ENCODE data around the gene ANKRD6. TPM values are rescaled to one million over a fixed set of nuclear protein-coding genes. Genes with fewer than 3 reads are reported as not detected.

ANKRD6 gene
- total RNA-seq, 4 donors from 2014 or later: 9.8 to 19.0 (median 12.2) TPM

DNA sequence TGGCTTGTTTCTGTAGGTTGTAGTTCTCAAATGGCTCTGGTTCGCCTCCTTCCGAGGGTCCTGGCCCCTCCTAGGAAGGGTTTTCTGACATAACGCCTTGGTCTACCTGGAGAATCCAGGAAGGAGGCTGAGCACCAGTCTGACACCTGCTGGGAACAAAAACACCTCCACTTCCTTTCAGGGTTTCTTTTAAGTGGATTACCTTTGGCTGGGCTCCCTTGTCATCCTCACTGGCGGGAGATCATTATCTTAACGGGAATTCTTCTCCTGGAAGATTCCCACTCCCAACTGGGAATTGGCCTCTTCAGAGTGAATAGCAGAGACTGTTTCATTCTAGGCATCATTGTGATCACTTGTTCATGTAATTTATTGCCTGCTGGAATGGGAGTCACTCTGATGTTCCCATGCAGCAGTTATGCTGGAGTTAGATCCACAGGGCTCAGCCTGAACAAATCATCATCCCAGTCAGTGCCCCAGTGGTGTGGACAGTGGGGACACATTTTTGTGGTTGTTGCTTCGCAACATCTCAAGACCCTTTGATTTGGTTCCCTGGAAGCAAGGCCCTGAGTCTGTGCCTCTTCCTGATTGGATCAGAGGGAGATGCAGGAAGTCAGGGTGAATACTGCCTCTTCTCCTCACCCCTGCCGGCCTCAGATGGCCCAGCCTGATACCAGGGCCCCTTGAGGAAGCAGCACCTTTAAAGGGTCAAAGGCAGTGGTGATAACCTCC, 156.5 kb downstream of the ANKRD6 start:
- H3K36me3 ChIP-seq: no peaks in the 10 kb centered on the region
- no peak for TF ChIP-seq POLR2A (IDR thresholded peaks at IDR 0.05)
- TF ChIP-seq POLR2AphosphoS5 (IDR thresholded peaks at IDR 0.05): no peak
- TF ChIP-seq, protein P1, sequence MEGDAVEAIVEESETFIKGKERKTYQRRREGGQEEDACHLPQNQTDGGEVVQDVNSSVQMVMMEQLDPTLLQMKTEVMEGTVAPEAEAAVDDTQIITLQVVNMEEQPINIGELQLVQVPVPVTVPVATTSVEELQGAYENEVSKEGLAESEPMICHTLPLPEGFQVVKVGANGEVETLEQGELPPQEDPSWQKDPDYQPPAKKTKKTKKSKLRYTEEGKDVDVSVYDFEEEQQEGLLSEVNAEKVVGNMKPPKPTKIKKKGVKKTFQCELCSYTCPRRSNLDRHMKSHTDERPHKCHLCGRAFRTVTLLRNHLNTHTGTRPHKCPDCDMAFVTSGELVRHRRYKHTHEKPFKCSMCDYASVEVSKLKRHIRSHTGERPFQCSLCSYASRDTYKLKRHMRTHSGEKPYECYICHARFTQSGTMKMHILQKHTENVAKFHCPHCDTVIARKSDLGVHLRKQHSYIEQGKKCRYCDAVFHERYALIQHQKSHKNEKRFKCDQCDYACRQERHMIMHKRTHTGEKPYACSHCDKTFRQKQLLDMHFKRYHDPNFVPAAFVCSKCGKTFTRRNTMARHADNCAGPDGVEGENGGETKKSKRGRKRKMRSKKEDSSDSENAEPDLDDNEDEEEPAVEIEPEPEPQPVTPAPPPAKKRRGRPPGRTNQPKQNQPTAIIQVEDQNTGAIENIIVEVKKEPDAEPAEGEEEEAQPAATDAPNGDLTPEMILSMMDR (IDR thresholded peaks at IDR 0.05): no peak
- TF ChIP-seq EP300 (IDR thresholded peaks at IDR 0.05): no peak
- no peak overlapping the region for H3K27ac ChIP-seq
- H3K27me3 ChIP-seq: no peaks in the 10 kb centered on the region
- H3K4me3 ChIP-seq: no peak overlapping the region
- H3K4me1 ChIP-seq: no peaks in the 10 kb centered on the region
- 45 to 60% methylated on average over 1 to 5 of the region's 7 CpGs for WGBS, 2 donors (ENCODE audit: low coverage in 1 of 2)
- no peak for ATAC-seq
- H3K9me3 ChIP-seq: no peaks in the 10 kb centered on the region

DNA sequence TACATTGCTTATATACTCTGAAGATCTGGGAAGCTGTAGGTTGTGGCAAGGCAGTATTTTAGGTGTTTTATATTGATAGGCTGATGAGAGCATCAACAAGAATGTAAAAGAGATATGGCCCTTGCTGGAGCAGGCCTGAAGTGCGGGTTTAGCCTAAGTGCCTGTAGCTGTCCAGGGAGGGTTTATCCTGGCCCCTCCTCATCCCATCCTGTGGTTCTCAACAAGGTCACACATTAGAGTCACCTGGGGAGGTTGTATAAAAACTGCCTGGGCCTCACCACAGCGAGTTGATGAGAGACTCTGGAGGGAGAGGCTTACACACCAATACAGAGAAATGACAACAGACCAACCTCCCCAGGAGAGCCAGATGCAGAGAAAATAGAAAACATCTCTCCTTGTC, 157.2 kb downstream of the ANKRD6 start:
- TF ChIP-seq EP300 (IDR thresholded peaks at IDR 0.05): no peak
- TF ChIP-seq, protein P1 (IDR thresholded peaks at IDR 0.05): no peak
- no peak for TF ChIP-seq POLR2AphosphoS5 (IDR thresholded peaks at IDR 0.05)
- no peak for TF ChIP-seq POLR2A (IDR thresholded peaks at IDR 0.05)
- H3K27me3 ChIP-seq: no peaks in the 10 kb centered on the region
- WGBS, 2 donors (ENCODE audit: low coverage in 1 of 2): 72% methylated on average over 2 of the region's 2 CpGs; no CpG with 5 or more reads in 1 of the 2 donors
- ATAC-seq: no peak
- no peak overlapping the region for H3K4me3 ChIP-seq
- no peaks in the 10 kb centered on the region for H3K4me1 ChIP-seq
- H3K36me3 ChIP-seq: no peaks in the 10 kb centered on the region
- no peak overlapping the region for H3K27ac ChIP-seq
- no peaks in the 10 kb centered on the region for H3K9me3 ChIP-seq

DNA sequence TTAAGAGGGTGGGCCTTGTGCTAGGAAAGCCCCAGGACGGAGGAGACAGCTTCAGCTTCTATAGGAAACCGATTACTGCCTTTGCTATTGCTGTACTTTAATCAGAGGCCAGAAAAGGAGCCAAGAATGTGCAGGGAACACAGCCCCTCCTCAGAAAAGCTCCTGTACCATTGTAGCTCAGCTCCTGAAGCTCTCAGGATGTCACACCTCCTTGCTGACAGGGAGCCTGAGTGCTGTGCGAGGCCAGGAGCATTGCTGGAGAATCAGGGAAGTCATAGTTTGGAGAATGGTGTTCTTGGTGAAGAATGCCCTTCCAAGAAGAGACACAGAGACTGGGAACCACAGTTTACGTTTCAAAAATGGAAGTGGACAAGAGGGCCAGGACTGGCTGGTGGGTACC, 158.8 kb downstream of the ANKRD6 start:
- TF ChIP-seq POLR2A (IDR thresholded peaks at IDR 0.05) (no peak), POLR2AphosphoS5 (IDR thresholded peaks at IDR 0.05) (no peak)
- H3K4me3 ChIP-seq: no peak overlapping the region
- H3K27ac ChIP-seq: no peak overlapping the region
- no peak for ATAC-seq
- H3K36me3 ChIP-seq: no peaks in the 10 kb centered on the region
- H3K9me3 ChIP-seq: no peaks in the 10 kb centered on the region
- no peaks in the 10 kb centered on the region for H3K27me3 ChIP-seq
- H3K4me1 ChIP-seq: no peaks in the 10 kb centered on the region
- WGBS, 2 donors (ENCODE audit: low coverage in 1 of 2): 88 to 94% methylated on average over 2 of the region's 4 CpGs

DNA sequence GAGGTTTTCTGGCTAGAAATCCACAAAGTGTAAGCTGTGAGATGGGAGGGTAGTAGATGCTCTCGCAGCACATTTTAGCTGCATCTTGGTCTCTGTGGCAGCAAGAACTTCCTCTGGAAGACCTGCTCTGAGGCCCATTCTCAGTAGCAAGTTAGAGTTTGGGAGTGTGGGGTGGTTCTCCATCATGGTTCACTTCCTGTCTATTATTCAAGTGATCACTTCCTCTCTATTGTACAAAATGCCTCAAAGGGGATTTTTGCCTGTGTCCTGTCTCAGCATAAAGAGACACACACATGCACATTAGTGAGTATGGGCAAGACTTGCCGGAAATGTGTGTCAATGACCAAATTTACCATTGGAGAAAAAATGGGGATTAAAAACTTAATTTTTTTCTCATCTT, 163.1 kb downstream of the ANKRD6 start:
- Histone ChIP-seq H3K4me1 (no peaks in the 10 kb centered on the region), H3K9me3 (no peaks in the 10 kb centered on the region), H3K4me3 (no peak overlapping the region), H3K27me3 (no peaks in the 10 kb centered on the region), H3K36me3 (no peaks in the 10 kb centered on the region), H3K27ac (no peak overlapping the region)
- TF ChIP-seq EP300 (IDR thresholded peaks at IDR 0.05): no peak
- TF ChIP-seq, protein P1 (IDR thresholded peaks at IDR 0.05): no peak
- no peak for TF ChIP-seq POLR2A (IDR thresholded peaks at IDR 0.05)
- no peak for TF ChIP-seq POLR2AphosphoS5 (IDR thresholded peaks at IDR 0.05)
- WGBS, 2 donors (ENCODE audit: low coverage in 1 of 2): 100% methylated on average over 2 of the region's 2 CpGs; no CpG with 5 or more reads in 1 of the 2 donors
- ATAC-seq: no peak

DNA sequence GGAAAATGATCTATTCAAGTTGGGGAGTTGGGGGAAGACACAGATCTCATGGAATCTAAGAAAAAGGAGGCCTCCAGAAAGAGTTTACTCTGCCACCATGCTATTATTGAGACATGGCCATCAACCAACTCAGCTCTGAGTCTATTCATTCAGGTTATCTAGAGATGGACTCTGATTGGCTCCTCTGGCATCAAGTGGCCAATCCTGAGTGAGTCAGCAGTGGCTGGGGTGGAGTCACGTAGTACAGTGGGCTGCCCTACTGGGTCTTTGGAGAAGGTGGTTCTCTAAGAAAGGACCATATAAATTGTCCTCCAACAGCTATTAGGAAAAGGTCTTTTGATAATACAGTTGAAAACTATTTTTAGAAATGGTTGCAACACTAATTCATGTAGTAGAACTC, 163.5 kb downstream of the ANKRD6 start:
- H3K9me3 ChIP-seq: no peaks in the 10 kb centered on the region
- no CpG with 5 or more reads among the region's 1 CpG for WGBS, 2 donors (ENCODE audit: low coverage in 1 of 2)
- ATAC-seq: no peak
- no peaks in the 10 kb centered on the region for H3K4me1 ChIP-seq
- H3K36me3 ChIP-seq: no peaks in the 10 kb centered on the region
- no peak for TF ChIP-seq POLR2A (IDR thresholded peaks at IDR 0.05)
- TF ChIP-seq, protein P1 (IDR thresholded peaks at IDR 0.05): no peak
- no peak for TF ChIP-seq EP300 (IDR thresholded peaks at IDR 0.05)
- TF ChIP-seq POLR2AphosphoS5 (IDR thresholded peaks at IDR 0.05): no peak
- no peak overlapping the region for H3K27ac ChIP-seq
- H3K4me3 ChIP-seq: no peak overlapping the region
- H3K27me3 ChIP-seq: no peaks in the 10 kb centered on the region
